Measurements from ENCODE around the gene TAS2R38.

Gene TAS2R38

GRCh38 chr7:141974831-141975230 is 1.3 kb upstream of the TAS2R38 start:
- TF ChIP-seq MAX (IDR thresholded peaks at IDR 0.05) (no peak), TCF12 (IDR thresholded peaks at IDR 0.05; ENCODE audit: low read depth) (no peak), RAD21 (IDR thresholded peaks at IDR 0.05; ENCODE audit: low read depth) (peak; percentile 52)

DNA sequence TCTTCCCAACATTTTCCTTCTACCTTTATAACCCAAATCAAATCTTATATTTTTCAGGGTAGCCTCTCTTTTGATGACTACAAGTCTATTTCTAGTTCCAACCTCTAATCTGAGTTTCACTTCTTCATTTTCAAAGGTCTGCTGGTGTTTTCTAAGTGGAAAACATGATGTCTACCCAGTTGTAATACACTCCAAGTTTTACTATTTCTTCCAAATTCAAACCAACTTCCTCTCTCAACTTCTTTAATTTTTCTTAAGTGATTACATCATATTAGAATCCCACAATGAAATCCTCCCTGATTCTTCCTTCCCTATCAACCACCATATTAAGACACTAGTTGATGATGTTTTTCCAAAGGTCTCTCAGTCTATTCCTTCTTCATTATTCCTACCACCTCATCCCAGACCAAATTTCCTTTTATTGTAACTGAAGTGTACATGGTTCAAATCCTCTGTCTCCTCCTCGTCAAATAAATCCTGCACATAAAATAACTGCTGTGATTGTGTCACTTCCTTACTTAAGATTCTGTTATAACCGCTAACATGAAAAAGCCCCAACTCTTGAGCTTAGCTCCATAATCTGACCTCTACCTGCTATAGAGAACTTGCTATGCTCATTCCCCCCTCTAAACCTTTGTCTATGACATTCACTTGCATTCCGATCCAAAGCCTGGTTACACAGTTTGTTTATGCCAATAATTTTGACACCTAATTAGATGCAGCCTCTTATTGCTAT is 12.7 kb downstream of the TAS2R38 start:
- TF ChIP-seq RAD21 (IDR thresholded peaks at IDR 0.05; ENCODE audit: low read depth) (no peak), NFIC (IDR thresholded peaks at IDR 0.05) (no peak), YY1 (IDR thresholded peaks at IDR 0.05; ENCODE audit: low read depth) (no peak), MAX (IDR thresholded peaks at IDR 0.05) (no peak), CEBPB (IDR thresholded peaks at IDR 0.05) (no peak), REST (IDR thresholded peaks at IDR 0.05; ENCODE audit: low read depth) (no peak), TCF12 (IDR thresholded peaks at IDR 0.05; ENCODE audit: low read depth) (no peak), FOXM1 (IDR thresholded peaks at IDR 0.05; ENCODE audit: borderline replicate concordance, low read depth) (no peak), CREB1 (IDR thresholded peaks at IDR 0.05; ENCODE audit: low read depth) (no peak), TAF1 (IDR thresholded peaks at IDR 0.05; ENCODE audit: low read depth) (no peak), TEAD4 (IDR thresholded peaks at IDR 0.05) (no peak)
- TF ChIP-seq, protein P1, sequence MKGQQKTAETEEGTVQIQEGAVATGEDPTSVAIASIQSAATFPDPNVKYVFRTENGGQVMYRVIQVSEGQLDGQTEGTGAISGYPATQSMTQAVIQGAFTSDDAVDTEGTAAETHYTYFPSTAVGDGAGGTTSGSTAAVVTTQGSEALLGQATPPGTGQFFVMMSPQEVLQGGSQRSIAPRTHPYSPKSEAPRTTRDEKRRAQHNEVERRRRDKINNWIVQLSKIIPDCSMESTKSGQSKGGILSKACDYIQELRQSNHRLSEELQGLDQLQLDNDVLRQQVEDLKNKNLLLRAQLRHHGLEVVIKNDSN (IDR thresholded peaks at IDR 0.05) = no peak

GRCh38 chr7:141956084-141956483 is 17.5 kb downstream of the TAS2R38 start:
- no peak for TF ChIP-seq EP300 (IDR thresholded peaks at IDR 0.05; ENCODE audit: borderline replicate concordance)
- no peak for TF ChIP-seq YY1 (IDR thresholded peaks at IDR 0.05; ENCODE audit: low read depth)
- TF ChIP-seq RAD21 (IDR thresholded peaks at IDR 0.05; ENCODE audit: low read depth) = no peak
- TF ChIP-seq CEBPB (IDR thresholded peaks at IDR 0.05) = no peak
- no peak for TF ChIP-seq EGR1 (IDR thresholded peaks at IDR 0.05)
- TF ChIP-seq FOXM1 (IDR thresholded peaks at IDR 0.05; ENCODE audit: borderline replicate concordance, low read depth) = no peak
- no peak for TF ChIP-seq TCF12 (IDR thresholded peaks at IDR 0.05; ENCODE audit: low read depth)
- TF ChIP-seq REST (IDR thresholded peaks at IDR 0.05; ENCODE audit: low read depth) = no peak
- TF ChIP-seq, protein P1 (IDR thresholded peaks at IDR 0.05) = no peak
- TF ChIP-seq CREB1 (IDR thresholded peaks at IDR 0.05; ENCODE audit: low read depth) = no peak
- no peak for TF ChIP-seq NFIC (IDR thresholded peaks at IDR 0.05)
- TF ChIP-seq TEAD4 (IDR thresholded peaks at IDR 0.05) = no peak
- no peak for TF ChIP-seq ZBTB7A (IDR thresholded peaks at IDR 0.05; ENCODE audit: low read depth)

- TF ChIP-seq, protein P1 (IDR thresholded peaks at IDR 0.05) = no peak
- TF ChIP-seq REST (IDR thresholded peaks at IDR 0.05; ENCODE audit: low read depth) = no peak
- TF ChIP-seq FOXM1 (IDR thresholded peaks at IDR 0.05; ENCODE audit: borderline replicate concordance, low read depth) = no peak
Measured at GRCh38 chr7:141954334-141954733, 19.2 kb downstream of the TAS2R38 start.

Data from Ishikawa (cell line).